ENCODE results near the gene CPE. TPM values are rescaled to one million over a fixed set of nuclear protein-coding genes. Genes with fewer than 3 reads are reported as not detected.
"Not testable (repeated sequence)": the region's sequence is repeated elsewhere in the genome, so short reads cannot be mapped to it uniquely, and the experiment has no call there.

The CPE gene
- polyA plus RNA-seq, 3 donors from 2014 or later, result not detected

DNA sequence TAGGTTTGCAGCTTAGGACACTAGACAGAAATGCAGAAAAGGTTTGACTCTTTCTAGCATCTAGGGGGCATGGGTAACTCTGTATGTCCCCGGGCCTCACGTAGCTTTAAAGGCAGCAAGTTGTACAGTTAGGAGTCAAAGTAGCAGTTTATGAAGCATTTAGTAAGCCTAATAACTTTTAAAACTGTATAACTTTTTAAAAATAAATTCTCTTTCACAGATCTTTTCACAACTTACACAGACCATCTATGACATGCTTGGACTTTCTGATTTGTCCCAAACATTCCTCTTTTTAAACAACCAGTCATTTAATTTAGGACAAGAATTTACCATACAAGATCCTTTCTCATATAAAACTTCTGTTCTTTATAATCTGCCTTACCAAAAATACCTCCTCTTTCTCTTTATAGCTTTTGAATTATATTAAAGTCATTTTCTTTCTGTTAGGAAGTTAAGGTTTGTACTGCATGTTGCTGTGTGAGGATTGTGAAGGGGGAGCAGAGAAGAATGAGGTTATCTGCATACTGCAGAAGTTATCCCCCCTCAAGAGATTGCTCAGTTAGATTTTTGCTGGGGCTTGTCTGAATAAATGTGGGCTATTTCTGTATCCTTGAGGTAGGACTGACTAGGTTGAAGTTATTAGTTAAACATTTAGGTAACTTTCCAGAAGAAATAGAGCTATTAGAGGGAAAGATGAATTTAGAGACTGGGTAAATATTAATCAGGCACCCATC lies 94.3 kb downstream of the CPE start:
- Mint-ChIP-seq H3K27me3 (ENCODE audit: low read depth in 3 of 3) (peaks cover 2 to 4% (median 2%) of the 10 kb centered on the region in 3 donors), H3K4me1 (no peaks in the 10 kb centered on the region), H3K27ac (no peak overlapping the region), H3K36me3 (no peaks in the 10 kb centered on the region), H3K9me3 (peaks cover 4 to 18% (median 6%) of the 10 kb centered on the region in 6 donors), H3K4me3 (no peak overlapping the region)
- DNase-seq, result no peak

DNA sequence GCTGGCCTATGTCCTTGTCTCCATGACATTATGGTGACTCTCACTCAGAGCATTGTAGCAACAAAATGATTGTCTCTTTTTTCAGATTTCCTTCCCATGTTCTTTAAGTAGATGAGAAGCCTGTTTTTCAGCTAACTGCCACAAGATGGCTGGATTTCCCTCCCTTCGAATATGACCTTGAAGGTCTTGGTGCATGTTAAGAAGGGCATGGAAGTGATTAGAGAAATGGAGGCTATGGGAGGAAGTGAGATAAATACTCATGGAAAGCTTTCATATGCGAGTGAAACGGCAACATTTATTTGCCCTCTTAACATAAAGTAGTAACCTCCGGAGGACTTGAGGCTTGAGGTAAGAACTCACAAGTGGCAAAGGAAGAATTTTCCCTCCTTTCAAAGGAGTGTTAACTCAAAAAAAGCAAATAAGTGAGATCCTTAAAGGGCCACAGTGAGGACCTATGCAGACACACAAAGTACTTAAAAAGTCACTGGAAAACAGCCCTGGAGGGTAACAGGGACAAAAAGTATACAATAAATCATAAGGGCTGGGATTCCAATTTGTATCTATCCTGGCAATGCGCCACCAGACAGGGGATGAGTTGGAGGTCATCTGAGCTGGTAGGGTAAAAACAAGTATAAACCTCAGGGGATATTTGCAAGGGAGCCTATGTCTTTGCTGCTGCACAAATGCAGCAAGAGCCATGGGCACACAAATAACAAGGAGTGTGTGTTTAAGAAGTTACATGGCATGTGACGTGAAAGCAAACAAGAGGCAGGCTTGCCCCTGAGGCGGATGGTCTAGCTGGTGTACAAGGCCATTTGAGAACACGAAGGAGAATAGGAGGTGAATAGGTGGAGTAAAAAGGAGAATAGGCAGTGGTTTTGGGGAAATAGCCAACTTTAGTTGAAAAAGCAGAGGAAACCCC lies 96.2 kb downstream of the CPE start:
- no peak for DNase-seq

DNA sequence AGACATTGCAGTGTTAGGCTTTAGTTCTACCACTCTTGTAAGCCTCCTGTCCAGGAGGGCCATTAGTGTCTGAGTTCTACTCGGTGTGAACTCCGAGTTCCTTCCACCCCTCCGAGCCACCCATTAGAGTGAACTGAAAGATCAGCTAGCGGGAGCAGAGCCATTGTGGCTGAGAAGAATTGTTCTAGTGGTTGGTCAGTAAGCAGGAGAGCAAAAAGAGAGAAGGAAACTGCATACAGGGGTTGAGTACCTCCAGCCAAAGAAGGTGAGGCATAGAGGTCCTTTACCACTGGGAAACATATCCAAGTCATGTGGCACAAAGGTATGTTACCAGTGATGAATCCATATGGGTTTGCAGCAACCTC lies 96.9 kb downstream of the CPE start:
- no peaks in the 10 kb centered on the region for H3K36me3 Mint-ChIP-seq
- DNase-seq, result no peak
- no peak overlapping the region for H3K27ac Mint-ChIP-seq
- H3K27me3 Mint-ChIP-seq (ENCODE audit: low read depth in 3 of 3), result peaks cover 2% of the 10 kb centered on the region in 3 donors
- no peak overlapping the region for H3K4me3 Mint-ChIP-seq
- peaks cover 4 to 18% (median 6%) of the 10 kb centered on the region in 6 donors for H3K9me3 Mint-ChIP-seq
- no peaks in the 10 kb centered on the region for H3K4me1 Mint-ChIP-seq

More for the DNA sequence above, 96.2 kb downstream of the CPE start:
- Mint-ChIP-seq H3K36me3 (no peaks in the 10 kb centered on the region), H3K9me3 (peaks cover 4 to 18% (median 6%) of the 10 kb centered on the region in 6 donors), H3K27me3 (ENCODE audit: low read depth in 3 of 3) (peaks cover 2 to 3% (median 2%) of the 10 kb centered on the region in 3 donors), H3K27ac (no peak overlapping the region), H3K4me1 (no peaks in the 10 kb centered on the region), H3K4me3 (no peak overlapping the region)

DNA sequence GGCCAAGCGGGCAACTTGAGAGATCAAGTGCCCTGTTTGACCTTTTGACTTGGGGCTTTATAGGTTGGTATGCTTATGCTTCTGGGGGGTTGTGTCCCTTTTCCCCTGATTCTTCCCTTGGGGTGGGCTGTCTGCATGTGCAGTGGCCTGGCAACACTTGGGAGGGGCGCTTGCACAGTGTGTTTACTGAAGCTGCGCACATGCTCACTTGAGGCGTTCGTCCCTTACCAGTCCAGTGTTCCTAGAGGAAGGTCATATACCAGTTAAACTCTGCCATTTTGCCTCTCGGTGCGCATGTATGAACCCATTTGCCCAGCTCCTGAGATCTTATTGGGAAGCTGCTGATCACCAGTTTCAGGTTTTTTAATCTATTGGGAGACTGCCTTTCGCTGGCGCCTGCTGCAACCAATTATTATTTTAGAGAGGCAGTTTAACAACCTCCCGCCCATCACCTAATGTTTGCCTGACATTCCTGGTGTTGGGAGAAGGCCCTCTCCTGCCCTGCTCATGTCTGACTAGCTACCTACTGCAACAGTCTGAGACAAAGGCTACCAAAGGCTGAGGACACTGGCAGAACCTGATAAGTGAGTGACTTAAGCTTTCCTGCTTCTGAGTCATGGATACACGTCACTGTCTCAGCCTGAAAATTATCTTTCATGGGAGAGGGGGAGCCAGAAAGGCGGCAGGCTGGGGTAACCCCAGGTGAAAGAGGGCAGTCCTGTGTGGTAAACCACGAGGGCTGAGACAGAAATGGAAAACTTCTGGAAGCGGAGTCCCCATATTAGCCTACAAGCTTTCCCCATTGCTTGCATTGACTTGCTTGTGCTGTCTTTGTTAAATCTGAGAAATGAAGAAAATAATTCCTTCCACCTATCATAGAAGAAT lies 97.6 kb downstream of the CPE start:
- peaks cover 2% of the 10 kb centered on the region in 3 donors for H3K27me3 Mint-ChIP-seq (ENCODE audit: low read depth in 3 of 3)
- no peak overlapping the region for H3K27ac Mint-ChIP-seq
- H3K4me3 Mint-ChIP-seq, result no peak overlapping the region
- no peaks in the 10 kb centered on the region for H3K4me1 Mint-ChIP-seq
- DNase-seq, result no peak
- H3K9me3 Mint-ChIP-seq, result peaks cover 4 to 18% (median 6%) of the 10 kb centered on the region in 6 donors
- no peaks in the 10 kb centered on the region for H3K36me3 Mint-ChIP-seq

DNA sequence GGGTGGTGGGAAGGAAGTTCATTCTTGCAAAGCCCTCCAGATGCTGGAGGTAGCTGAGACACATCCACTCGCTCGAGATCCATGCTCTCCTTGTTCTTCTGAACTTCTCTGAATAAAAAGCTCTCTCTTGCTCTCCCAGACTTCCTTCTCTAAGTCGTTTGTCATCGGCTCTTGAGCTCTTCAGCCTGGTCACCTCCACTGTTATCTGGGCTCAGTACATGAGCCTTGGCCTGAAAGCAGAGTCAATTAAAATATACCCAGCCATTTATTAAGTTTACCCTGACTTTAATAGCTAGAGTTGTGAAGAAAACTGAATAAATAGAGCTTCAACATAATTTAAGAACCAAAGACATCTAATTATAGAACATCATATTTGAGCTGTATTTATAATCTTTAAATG lies 99.0 kb downstream of the CPE start:
- H3K4me1 Mint-ChIP-seq, result no peaks in the 10 kb centered on the region

DNA sequence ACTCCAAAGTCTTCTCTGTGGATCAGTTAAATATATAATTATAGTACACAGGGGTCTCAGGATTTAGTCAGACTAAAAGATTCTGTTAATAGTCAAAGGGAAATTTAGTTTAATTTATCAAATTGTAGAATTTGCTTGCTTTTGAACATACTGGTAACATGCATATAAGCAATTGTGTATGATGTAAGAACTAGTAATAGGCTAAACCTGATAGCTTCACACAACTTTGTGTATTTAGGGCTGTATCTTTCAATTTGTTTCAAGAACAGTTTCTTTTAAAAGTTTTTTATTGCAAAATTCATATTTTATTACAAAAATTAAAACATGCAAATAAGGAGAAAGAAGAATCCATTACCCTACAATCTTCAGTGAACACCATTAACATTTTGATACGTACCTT lies 99.5 kb downstream of the CPE start:
- Mint-ChIP-seq H3K27me3 (ENCODE audit: low read depth in 3 of 3) (peaks cover 2% of the 10 kb centered on the region in 3 donors), H3K4me1 (no peaks in the 10 kb centered on the region), H3K36me3 (no peaks in the 10 kb centered on the region), H3K27ac (no peak overlapping the region), H3K9me3 (peaks cover 0 to 10% (median 3%) of the 10 kb centered on the region in 6 donors), H3K4me3 (no peak overlapping the region)
- no peak for DNase-seq

More for the DNA sequence above, 99.0 kb downstream of the CPE start:
- Mint-ChIP-seq H3K27me3 (ENCODE audit: low read depth in 3 of 3) (peaks cover 2% of the 10 kb centered on the region in 3 donors), H3K4me3 (no peak overlapping the region), H3K27ac (peak overlapping the region in 1 of 6 donors; percentile 20), H3K9me3 (peaks cover 4 to 15% (median 5%) of the 10 kb centered on the region in 6 donors), H3K36me3 (no peaks in the 10 kb centered on the region)
- no peak for DNase-seq

DNA sequence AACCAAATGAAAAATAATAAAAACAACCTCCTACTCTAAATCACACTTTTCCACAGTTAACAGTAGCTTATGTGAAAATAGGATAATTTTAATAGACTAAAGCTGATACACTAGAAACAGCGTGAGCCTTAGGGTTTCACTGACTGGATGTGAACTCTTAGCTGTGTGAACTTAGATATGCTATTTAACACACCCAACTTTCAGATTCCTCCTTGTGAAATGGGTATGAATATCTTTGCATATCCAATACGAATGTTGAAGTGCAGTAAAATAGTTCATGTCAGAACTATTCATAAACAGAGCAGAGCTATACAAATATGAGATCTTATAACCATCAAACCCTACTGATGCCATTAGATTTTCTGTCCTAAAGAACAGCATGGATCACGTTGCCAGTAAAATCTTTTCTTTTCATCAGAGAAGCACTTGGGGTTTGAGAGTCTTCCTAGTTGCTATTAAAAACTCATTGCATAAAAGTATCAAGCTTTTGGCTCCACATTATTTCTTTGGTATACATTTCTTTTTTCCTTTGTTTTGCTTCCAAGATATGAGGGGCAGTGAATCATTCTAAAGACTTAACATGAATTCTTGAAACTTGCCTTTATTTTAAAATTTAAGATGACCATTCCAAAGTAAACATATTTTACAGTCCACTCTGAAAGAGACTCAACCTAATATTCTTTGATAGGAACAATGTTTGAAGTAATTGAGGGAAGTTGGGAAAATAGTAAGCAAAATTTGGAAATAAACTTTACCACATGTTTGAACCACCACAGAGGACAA lies 102.4 kb downstream of the CPE start:
- peaks cover 0 to 1% (median 0%) of the 10 kb centered on the region in 6 donors for H3K9me3 Mint-ChIP-seq
- no peak for DNase-seq
- H3K4me3 Mint-ChIP-seq, result no peak overlapping the region
- no peaks in the 10 kb centered on the region for H3K36me3 Mint-ChIP-seq
- H3K27me3 Mint-ChIP-seq (ENCODE audit: low read depth in 3 of 3), result peaks cover 0 to 3% (median 2%) of the 10 kb centered on the region in 3 donors
- H3K27ac Mint-ChIP-seq, result no peak overlapping the region
- no peaks in the 10 kb centered on the region for H3K4me1 Mint-ChIP-seq

DNA sequence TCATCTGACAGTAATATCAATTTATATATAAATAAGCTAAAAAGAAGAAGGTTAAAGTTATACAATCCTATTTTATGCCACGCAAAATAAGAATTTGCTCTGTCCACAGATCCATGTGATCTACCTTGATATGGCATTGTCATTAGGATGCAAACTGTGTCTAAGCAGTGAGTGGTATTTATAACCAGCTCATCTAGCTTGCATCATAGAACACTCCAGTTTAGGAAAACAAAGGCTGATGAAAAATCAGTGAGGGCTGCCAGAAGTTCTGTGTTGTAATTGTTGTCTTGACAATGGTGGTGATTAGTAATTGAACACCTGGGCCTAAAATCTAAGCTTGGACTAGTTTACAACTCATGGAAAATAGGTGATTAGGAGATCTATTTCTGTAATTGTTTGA lies 111.0 kb downstream of the CPE start:
- H3K36me3 Mint-ChIP-seq, result no peaks in the 10 kb centered on the region
- H3K9me3 Mint-ChIP-seq, result peaks cover 0 to 2% (median 0%) of the 10 kb centered on the region in 6 donors
- peaks cover 0 to 8% (median 3%) of the 10 kb centered on the region in 3 donors for H3K27me3 Mint-ChIP-seq (ENCODE audit: low read depth in 3 of 3)
- H3K4me3 Mint-ChIP-seq, result no peak overlapping the region
- no peak overlapping the region for H3K27ac Mint-ChIP-seq
- H3K4me1 Mint-ChIP-seq, result peaks cover 3 to 8% of the 10 kb centered on the region in 2 donors
- no peak for DNase-seq

DNA sequence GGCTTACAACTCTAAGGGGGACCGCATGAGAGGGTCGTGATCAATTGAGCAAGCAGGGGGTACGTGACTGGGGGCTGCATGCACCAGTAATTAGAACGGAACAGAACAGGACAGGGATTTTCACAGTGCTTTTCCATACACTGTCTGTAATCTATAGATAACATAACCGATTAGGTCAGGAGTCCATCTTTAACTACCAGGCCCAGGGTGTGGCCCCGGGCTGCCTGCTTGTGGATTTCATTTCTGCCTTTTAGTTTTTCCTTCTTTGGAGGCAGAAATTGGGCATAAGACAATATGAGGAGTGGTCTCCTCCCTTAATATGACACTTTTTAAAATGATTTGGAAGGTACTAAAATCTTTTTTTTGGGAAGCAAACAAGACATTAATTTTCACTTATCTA lies 113.8 kb downstream of the CPE start:
- not testable (repeated sequence) for H3K27me3 Mint-ChIP-seq (ENCODE audit: low read depth in 3 of 3); H3K27ac Mint-ChIP-seq; H3K4me3 Mint-ChIP-seq; H3K9me3 Mint-ChIP-seq; H3K4me1 Mint-ChIP-seq; H3K36me3 Mint-ChIP-seq; DNase-seq

DNA sequence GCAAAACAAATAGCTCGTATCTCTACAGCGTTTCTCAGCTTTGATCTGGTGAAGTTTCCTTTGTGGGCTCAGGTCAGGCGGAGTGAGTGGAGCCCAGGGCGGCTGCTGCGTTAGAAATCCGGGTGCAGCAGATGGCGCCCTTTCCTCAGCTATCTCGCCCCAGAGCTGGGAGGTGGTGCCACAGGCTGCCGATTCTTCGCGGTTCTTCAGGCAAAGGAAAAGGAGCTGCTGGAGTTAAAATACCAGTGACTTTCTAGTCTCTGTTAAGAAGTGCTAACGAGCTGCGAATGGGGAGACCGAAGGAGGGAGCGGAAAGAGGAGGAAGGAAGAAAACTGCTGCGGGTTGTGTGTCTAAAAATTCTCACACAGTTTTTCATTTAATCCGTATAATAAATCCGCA lies 114.6 kb downstream of the CPE start:
- Mint-ChIP-seq H3K4me1 (peaks cover 3 to 8% of the 10 kb centered on the region in 2 donors), H3K9me3 (peaks cover 0 to 2% (median 0%) of the 10 kb centered on the region in 6 donors), H3K36me3 (no peaks in the 10 kb centered on the region), H3K4me3 (peak overlapping the region in 3 of 5 donors; percentile 3 to 61 (median 46)), H3K27ac (no peak overlapping the region), H3K27me3 (ENCODE audit: low read depth in 3 of 3) (peaks cover 0 to 3% (median 0%) of the 10 kb centered on the region in 3 donors)
- DNase-seq, result peak in 2 of 3 donors; percentile 17 to 22

DNA sequence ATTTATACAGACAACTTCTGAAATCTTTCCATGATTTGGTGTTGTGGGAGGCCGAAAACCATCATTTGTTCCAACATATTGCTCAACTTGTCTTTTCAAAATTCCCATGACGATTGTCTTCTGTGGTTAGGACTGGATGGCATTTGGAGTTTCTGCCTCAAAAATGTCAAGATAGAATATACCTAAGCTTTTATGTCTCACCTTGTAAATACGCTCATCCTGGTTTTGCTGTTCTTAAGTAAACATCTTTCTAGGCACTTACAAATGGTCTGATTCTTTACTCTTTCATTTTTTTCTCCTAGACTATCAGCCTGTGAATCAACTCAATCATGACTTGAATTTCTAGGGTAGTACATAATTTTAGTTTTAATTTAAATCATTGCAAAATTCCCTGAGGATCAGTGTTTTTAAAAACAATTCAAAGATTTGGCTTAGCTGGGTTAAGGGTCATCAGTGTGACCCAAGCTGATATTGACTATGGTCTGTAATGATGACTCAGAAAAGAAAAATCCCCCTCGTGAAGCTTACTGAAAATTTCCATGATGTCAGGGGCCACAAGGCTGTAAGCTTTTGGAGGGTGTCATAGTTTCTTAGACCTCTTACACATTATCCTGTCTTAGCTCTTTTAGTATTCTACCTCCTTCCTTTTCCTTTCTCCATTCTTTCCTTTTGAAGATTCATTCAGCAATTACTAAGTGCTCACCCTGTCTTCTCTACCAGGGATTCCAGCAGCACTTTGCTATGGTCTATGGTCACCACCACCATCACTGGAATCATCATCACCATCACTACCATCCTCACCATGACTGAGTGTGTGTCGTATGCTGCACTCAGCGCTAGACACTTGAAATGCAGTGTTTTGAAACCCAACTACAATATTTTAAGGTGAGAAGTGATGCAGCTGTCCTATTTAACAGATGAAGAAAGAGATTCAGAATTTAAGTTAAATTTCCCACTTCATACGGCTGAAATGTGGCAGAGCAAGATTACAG lies 124.4 kb downstream of the CPE start:
- Mint-ChIP-seq H3K4me1 (no peaks in the 10 kb centered on the region), H3K9me3 (peaks cover 0 to 2% (median 0%) of the 10 kb centered on the region in 6 donors), H3K36me3 (no peaks in the 10 kb centered on the region), H3K27ac (no peak overlapping the region), H3K27me3 (ENCODE audit: low read depth in 3 of 3) (peaks cover 1 to 2% (median 2%) of the 10 kb centered on the region in 3 donors), H3K4me3 (no peak overlapping the region)
- no peak for DNase-seq

DNA sequence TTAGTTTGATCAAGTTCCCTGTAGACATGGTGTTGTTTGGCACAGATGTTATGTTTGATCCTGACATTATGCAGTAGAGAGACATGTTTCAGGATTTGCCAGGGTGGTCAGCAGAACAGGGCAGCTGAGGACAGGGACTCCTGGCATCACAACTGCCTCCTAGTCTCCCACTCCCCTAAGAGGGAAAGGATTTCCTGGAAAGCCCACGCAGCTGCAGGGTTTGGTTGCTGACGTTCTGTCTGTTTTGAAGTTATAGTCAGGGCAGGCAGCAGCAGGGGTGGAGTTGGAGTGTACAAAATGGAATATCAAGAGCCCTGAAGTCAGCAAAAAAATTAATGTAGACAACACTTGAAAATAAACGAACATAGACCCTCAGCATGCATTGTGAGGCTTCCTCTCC lies 125.4 kb downstream of the CPE start:
- H3K36me3 Mint-ChIP-seq, result no peaks in the 10 kb centered on the region
- H3K9me3 Mint-ChIP-seq, result peaks cover 0 to 2% (median 0%) of the 10 kb centered on the region in 6 donors
- no peak for DNase-seq
- H3K27ac Mint-ChIP-seq, result no peak overlapping the region
- H3K4me1 Mint-ChIP-seq, result no peaks in the 10 kb centered on the region
- H3K4me3 Mint-ChIP-seq, result no peak overlapping the region
- peaks cover 1 to 6% (median 2%) of the 10 kb centered on the region in 3 donors for H3K27me3 Mint-ChIP-seq (ENCODE audit: low read depth in 3 of 3)

All from immature natural killer cell (primary cell).